OCI-LY1 (cell line): ENCODE results near the gene BPHL.

ENCODE experiments used
- EZH2 ChIP-seq: fragments of 200-600 bp; sonication (generic), shearing (Covaris generic); IDR thresholded peaks from 2 replicates; pipeline ENCODE4 v1.8.0; 2017; ENCODE audit warnings: borderline replicate concordance, mixed run types, mild to moderate bottlenecking, antibody characterized with exemption, low read length, moderate library complexity, mixed read lengths
- TF ChIP-seq, protein P1 (sequence below): fragments of 200-600 bp; sonication (generic), shearing (Covaris generic); IDR thresholded peaks from 2 replicates; pipeline ENCODE4 v1.5.1; 2017; ENCODE audit warnings: mild to moderate bottlenecking, antibody characterized with exemption, low read length, moderate library complexity, mixed read lengths

DNA sequence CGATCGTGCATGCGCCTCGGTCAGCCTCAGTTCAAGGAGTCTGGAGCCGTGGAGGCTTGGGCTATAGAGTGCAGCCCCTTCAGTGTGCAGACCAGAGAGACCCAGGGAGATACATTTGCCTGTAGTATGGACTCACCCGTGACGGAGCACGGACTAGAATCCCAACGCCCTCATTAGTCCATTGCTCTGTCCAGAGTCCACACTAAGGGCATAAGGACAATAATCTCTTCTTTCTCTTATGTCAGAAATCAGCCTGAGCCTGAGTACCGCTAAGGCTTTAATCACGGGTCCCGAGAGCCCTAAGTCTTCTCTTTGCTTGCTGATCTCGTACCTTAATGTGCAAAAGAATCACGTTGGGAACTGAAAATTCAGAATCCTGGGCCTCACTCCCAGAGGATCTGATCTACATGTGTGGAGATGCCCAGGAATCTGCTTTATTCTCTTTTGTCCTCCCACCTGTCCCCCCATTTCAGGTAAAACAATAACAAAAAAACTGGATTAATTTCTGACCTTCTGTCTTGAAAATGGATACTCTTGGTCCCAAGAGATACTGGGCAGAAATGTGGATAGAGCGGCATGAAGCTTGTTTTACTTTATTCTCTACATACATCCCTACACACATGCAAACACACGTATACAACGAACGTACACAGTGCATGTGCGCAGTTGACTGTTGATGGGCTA, 671 bp downstream of the BPHL start:
- TF ChIP-seq, protein P1, sequence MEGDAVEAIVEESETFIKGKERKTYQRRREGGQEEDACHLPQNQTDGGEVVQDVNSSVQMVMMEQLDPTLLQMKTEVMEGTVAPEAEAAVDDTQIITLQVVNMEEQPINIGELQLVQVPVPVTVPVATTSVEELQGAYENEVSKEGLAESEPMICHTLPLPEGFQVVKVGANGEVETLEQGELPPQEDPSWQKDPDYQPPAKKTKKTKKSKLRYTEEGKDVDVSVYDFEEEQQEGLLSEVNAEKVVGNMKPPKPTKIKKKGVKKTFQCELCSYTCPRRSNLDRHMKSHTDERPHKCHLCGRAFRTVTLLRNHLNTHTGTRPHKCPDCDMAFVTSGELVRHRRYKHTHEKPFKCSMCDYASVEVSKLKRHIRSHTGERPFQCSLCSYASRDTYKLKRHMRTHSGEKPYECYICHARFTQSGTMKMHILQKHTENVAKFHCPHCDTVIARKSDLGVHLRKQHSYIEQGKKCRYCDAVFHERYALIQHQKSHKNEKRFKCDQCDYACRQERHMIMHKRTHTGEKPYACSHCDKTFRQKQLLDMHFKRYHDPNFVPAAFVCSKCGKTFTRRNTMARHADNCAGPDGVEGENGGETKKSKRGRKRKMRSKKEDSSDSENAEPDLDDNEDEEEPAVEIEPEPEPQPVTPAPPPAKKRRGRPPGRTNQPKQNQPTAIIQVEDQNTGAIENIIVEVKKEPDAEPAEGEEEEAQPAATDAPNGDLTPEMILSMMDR = no peak
- TF ChIP-seq EZH2 = no peak
